GM19468 (cell line): ENCODE measurements around the gene PTPRD.

Source experiments
- ATAC-seq: cut with Tn5 transposase; IDR thresholded peaks from one replicate; pipeline ENCODE4 v1.9.1; 2021; ENCODE audit warnings: mild to moderate bottlenecking, moderate library complexity, moderate number of reproducible peaks; ENCODE audit not compliant: unreplicated experiment; ENCODE audit errors: extremely low read depth

The PTPRD gene

DNA sequence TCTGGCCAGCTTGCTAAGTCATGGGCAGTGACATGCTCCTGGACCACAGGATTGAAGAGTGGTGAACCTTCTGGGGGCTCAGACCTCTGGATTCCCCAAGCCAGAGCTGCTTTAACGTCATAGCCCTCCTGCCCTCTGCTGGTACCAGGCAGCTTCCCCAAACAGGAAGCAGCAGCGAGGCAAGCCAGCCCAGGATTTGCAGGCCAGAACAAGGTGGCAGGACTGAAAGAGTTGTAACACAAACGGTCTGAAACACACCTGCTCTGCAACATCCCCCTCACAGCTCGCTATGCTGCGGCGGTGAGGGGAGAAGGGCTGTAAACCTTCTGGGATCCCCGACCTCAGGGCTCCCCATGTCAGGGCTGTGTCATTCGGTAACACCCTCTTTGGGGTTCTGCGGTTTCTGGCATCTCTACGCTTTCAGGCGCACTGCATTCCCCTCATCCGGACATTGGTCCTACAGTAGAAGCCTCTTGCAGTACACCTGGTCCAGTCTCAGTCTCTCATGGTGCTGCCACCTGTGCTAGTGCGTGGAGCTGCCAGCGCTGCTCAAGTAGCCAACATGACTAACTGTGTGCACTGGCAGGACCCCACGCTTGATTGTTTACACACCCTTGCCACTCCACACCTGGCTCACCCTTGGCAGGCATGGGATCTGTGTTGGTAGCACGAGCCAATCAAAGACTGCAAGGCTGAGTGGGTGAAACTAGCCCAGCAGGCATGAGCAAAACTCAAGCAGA lies 893.3 kb downstream of the PTPRD start:
- ATAC-seq, result no peak

- ATAC-seq, result no peak
Measured at GRCh38 chr9:9718691-9719090, 894.1 kb downstream of the PTPRD start.

GRCh38 chr9:9679433-9679832 lies 933.4 kb downstream of the PTPRD start:
- ATAC-seq, result no peak

GRCh38 chr9:9674461-9674860 lies 938.3 kb downstream of the PTPRD start:
- no peak for ATAC-seq

- no peak for ATAC-seq
Measured at GRCh38 chr9:9670454-9670853, 942.3 kb downstream of the PTPRD start.

- no peak for ATAC-seq
Measured at GRCh38 chr9:9645006-9645405, 967.8 kb downstream of the PTPRD start.

DNA sequence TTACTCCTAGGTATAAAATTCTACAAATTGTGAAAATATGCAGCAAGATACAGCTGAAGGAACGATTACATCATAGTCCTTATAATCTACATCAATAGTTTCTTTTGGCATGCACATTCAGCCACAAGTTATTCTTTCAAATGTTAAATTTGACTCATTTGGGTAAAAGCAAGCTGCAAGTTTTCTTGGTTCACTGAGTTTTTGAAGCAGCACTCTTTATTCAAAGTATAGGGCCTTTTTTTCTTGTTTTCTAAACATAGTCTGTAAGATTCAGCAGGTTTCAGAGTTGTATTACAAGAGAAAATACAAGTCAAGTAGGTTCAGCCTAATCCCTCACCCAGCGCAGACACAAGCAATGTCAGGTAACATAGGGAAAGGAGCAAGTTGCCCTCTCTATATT lies 981.5 kb downstream of the PTPRD start:
- ATAC-seq, result peak; percentile 60

DNA sequence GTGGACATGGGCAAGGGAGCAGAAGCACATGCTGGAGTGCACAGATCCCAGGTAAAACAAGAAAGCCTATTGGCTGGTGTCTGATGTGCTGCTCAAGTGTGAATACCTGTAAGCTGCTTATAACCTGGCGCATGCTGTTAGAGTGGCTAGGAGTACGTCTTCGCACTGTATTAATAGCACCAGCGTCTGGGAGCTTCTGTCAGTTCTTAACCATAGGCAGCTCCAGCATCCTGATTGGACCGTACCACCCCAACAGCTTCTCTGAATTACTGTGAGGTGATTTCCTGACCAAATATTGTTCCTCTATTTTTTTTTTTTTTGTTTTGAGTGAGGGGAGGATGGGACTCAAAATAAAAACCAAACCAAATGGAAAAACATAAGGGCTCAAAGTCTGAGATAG lies 987.6 kb downstream of the PTPRD start:
- no peak for ATAC-seq

- ATAC-seq, result no peak
Measured at GRCh38 chr9:9623506-9623905, 989.3 kb downstream of the PTPRD start.

GRCh38 chr9:9621355-9621940 lies 991.4 kb downstream of the PTPRD start:
- ATAC-seq, result no peak

DNA sequence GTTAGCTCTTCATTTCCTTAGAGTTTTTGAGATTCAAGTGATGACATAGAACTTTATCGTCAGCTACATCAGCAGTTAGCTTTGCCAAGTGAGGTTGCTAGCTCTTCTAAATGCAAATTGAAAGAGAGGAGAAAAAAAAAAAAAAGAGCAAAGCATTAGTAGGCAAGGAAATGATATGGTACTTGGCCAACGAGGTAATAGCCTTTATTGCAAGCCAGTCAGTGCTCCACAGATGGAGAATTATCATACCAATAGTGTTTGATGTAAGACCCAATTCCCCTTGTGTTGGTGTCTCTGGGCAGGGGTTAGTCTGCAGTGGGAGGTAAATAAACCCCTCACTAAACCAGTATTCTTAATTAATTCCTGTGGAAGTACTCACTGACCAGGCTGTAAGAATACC lies 992.1 kb downstream of the PTPRD start:
- ATAC-seq, result no peak

- ATAC-seq, result no peak
Measured at GRCh38 chr9:9615086-9615485, 997.7 kb downstream of the PTPRD start.

- no peak for ATAC-seq
Measured at GRCh38 chr9:9614607-9615006, 998.2 kb downstream of the PTPRD start.

GRCh38 chr9:9612755-9613154 lies 1000.0 kb downstream of the PTPRD start:
- ATAC-seq, result no peak

- peak; percentile 80 for ATAC-seq
Measured at GRCh38 chr9:9612270-9612669, 1000.5 kb downstream of the PTPRD start.

DNA sequence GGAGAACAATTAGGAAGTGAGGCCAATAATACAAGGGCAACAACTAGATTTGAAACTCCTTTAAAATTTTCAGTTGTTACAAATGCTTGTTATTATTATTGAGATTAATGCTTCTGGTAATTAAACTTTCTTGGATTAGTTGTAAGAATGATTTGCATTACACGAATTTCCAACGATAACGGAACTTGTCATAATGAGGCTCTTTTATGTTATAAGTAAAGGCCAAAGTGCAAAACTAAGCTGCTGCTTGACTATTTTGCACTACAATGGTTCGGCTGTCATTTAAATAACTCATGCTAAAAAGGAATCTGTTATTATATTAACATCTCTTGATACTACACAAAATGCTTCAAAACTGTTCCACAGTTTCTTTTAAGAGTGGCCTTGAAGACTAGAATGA lies 1007.1 kb downstream of the PTPRD start:
- no peak for ATAC-seq

DNA sequence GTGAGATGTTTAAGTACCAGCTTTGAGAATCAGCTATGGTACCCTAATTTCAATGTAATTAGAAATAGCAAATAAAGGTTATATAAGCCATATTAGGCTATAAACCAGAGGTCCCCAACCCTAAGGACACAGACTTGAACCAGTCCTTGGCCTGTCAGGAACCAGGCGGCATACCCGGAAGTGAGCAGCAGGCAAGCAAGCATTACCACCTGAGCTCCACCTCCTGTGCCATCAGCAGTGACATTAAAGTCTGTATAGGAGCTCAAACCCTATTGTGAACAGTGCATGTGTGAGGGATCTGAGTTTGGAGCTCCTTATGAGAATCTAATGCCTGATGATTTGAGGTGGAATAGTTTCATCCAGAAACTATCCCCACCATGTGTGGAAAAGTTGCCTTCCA lies 1009.5 kb downstream of the PTPRD start:
- no peak for ATAC-seq

DNA sequence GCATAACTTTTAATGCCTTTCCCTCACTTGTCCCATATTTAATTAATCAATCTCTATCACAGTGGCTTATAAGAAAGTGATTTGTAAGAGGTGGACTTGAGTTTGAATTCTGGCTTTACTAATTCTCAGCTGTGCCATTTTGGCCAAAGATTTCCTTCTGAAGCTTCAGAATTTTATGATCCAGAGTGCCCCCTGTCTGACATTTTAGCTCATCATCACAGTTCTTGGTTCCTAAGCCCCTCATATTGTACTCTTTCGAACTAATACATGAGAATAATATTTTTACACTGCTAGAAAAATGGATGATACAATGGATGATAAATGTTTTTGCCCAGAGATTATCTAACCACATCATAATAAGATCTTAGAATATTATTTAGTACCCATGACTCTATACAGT lies 1014.1 kb downstream of the PTPRD start:
- no peak for ATAC-seq

DNA sequence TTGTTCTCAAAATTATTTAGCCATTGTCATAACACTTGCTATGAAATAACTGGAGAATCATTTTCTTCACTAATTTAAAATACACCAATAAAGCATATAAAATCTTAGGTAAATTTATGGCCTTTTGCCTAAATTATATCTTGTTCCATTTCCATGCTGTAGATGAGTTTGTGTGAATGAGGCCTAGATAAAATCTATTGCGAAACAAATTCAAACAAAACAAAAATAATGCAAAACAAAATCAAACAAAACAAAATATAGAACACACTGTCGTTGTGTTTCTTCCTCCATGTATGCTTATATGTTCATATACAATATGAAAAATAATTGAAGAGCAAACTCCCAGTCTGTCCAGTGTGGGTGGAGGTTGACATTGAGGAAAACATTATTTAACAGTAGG lies 1020.7 kb downstream of the PTPRD start:
- ATAC-seq, result no peak

DNA sequence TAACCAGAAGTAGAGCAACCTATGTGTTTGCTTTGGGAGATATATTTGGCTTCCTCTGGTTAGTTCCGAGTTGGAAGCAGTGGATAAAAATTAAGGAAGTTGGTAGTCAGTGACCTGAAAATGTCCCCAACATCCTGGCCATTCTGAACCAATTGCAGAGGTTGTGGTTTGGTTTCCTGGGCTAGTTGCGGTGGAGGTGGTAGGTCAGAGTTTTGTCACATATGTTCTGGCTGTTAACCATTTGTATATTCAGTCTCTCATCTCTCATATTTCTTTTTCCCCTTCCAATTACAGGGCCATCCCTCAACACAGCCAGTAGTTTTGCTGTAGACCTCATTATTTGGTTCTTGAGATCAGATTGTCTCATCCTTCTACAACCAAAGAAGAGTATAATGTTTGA lies 1026.9 kb downstream of the PTPRD start:
- ATAC-seq, result no peak

- ATAC-seq, result no peak
Measured at GRCh38 chr9:9574080-9574479, 1038.7 kb downstream of the PTPRD start.

DNA sequence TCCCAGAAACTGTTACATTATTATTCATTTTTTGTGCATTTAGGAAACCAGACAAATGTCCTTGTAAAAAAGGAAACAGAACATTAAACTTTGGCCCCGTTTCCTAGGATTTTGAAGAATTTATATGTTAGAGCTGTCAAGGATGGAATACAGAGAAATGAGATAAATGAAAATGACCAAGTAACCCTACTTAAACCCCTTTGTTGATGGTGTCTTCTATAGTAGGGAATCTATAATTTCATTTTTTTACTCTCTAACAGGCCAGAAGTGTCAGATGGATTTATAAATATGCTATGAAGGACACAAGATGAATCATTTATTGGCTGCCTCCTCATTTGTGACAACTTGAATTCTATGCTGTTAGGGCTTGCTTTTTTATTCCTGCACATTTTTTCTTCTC lies 1047.1 kb downstream of the PTPRD start:
- no peak for ATAC-seq
